ENCODE results near the gene JARID2.

DNA sequence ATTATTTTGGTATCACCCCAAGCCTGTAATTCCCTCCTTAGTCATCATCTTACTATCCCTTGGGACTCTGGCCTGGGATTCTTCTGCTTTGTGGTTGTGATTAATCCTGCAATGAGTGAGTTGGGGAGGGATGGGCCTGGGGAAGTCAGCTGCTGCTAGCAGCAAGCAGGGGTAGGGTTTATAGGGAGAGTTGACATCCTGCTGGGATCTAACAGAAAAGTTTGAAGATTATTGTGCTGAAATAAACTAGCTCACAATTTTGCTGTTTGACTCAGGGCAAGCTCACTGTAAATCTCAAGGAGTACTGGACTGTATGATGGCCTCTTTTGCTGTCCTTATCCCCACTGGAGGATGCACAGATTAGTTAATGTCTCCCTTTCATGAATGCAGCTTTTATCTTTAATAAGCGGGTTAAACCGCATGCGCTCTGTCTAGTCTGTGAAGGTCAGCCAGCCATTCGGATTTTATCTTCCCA, 83.4 kb downstream of the JARID2 start:
- TF ChIP-seq, protein P1, sequence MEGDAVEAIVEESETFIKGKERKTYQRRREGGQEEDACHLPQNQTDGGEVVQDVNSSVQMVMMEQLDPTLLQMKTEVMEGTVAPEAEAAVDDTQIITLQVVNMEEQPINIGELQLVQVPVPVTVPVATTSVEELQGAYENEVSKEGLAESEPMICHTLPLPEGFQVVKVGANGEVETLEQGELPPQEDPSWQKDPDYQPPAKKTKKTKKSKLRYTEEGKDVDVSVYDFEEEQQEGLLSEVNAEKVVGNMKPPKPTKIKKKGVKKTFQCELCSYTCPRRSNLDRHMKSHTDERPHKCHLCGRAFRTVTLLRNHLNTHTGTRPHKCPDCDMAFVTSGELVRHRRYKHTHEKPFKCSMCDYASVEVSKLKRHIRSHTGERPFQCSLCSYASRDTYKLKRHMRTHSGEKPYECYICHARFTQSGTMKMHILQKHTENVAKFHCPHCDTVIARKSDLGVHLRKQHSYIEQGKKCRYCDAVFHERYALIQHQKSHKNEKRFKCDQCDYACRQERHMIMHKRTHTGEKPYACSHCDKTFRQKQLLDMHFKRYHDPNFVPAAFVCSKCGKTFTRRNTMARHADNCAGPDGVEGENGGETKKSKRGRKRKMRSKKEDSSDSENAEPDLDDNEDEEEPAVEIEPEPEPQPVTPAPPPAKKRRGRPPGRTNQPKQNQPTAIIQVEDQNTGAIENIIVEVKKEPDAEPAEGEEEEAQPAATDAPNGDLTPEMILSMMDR (IDR thresholded peaks at IDR 0.05), result no peak
- TF ChIP-seq POLR2AphosphoS5 (IDR thresholded peaks at IDR 0.05; ENCODE audit: insufficient read depth in 1 of 2, low read depth in 1 of 2), result no peak
- no peak for TF ChIP-seq POLR2A (IDR thresholded peaks at IDR 0.05)
